CD14-positive monocyte (primary cell): ENCODE measurements around the gene RSPH1. TPM values are rescaled to one million over a fixed set of nuclear protein-coding genes. Genes with fewer than 3 reads are reported as not detected.

Source experiments
- DNase-seq, 3 donors: peaks; one replicate each; pipeline ENCODE4 v3.0.0-alpha.2; 2011 to 2022
- H2AFZ ChIP-seq: 2 replicates; pipeline ENCODE4 v1.6.0; 2012; ENCODE audit warnings: mild to moderate bottlenecking, low read depth, low read length, inconsistent platforms; ENCODE audit not compliant: insufficient read depth, poor library complexity, severe bottlenecking
- H3K27ac ChIP-seq, 2 donors: 1 replicate in 1 of 2; 2 replicates in 1 of 2; pipeline ENCODE4 v1.5.1; 2012 to 2013; ENCODE audit warnings: low read length in 2 of 2, control low read depth in 1 of 2, inconsistent platforms in 1 of 2, low read depth in 1 of 2, mild to moderate bottlenecking in 1 of 2
- H3K27me3 ChIP-seq, 2 donors: one replicate each; pipeline versions ENCODE4 v1.6.0 to v1.6.1; 2011 to 2013; ENCODE audit warnings: low read length in 2 of 2; ENCODE audit not compliant: control insufficient read depth in 2 of 2, insufficient read depth in 2 of 2
- H3K36me3 ChIP-seq, 2 donors: replicated peaks in 1 of 2; 1 replicate in 1 of 2; 2 replicates in 1 of 2; pipeline versions ENCODE4 v1.5.1 to v1.6.1; 2012 to 2013; ENCODE audit warnings: low read length in 2 of 2, control low read depth in 1 of 2, inconsistent platforms in 1 of 2, mild to moderate bottlenecking in 1 of 2; ENCODE audit not compliant: insufficient read depth in 2 of 2, control insufficient read depth in 1 of 2
- H3K4me1 ChIP-seq, 2 donors: 1 replicate in 1 of 2; 2 replicates in 1 of 2; pipeline versions ENCODE4 v1.5.1 to v1.6.1; 2012 to 2013; ENCODE audit warnings: low read length in 2 of 2, control low read depth in 1 of 2, inconsistent platforms in 1 of 2, mild to moderate bottlenecking in 1 of 2, moderate library complexity in 1 of 2; ENCODE audit not compliant: insufficient read depth in 2 of 2, control insufficient read depth in 1 of 2
- H3K4me2 ChIP-seq: replicated peaks from 2 replicates; pipeline ENCODE3; 2012; ENCODE audit warnings: low read length, moderate library complexity, mild to moderate bottlenecking; ENCODE audit not compliant: poor library complexity, severe bottlenecking; ENCODE audit errors: extremely low read depth
- H3K4me3 ChIP-seq, 3 experiments: fragments of 200-600 bp in 1 of 3; sonication (generic) in 1 of 3; replicated peaks in 1 of 3; 1 replicate in 2 of 3; 2 replicates in 1 of 3; pipeline ENCODE4 v1.5.1; 2011 to 2013; ENCODE audit warnings: low read length in 3 of 3, mild to moderate bottlenecking in 3 of 3, control low read depth in 2 of 3, low read depth in 2 of 3, inconsistent platforms in 1 of 3, moderate library complexity in 1 of 3
- H3K79me2 ChIP-seq: 2 replicates; pipeline ENCODE4 v1.6.0; 2012; ENCODE audit warnings: mild to moderate bottlenecking, control low read depth, inconsistent platforms, low read length, moderate library complexity; ENCODE audit not compliant: insufficient read depth
- H3K9ac ChIP-seq: 2 replicates; pipeline ENCODE4 v1.6.0; 2017; ENCODE audit warnings: low read length, mild to moderate bottlenecking; ENCODE audit not compliant: insufficient read depth, poor library complexity, severe bottlenecking
- H3K9me3 ChIP-seq, 2 donors: replicated peaks in 1 of 2; 1 replicate in 1 of 2; 2 replicates in 1 of 2; pipeline versions ENCODE4 v1.5.1 to v1.6.1; 2012 to 2013; ENCODE audit warnings: low read length in 2 of 2, control low read depth in 1 of 2; ENCODE audit not compliant: control insufficient read depth in 1 of 2, insufficient read depth in 1 of 2
- H4K20me1 ChIP-seq: 2 replicates; pipeline ENCODE4 v1.6.0; 2012; ENCODE audit warnings: mild to moderate bottlenecking, low read length, control low read depth, moderate library complexity; ENCODE audit not compliant: insufficient read depth
- H3K27ac Mint-ChIP-seq, 7 donors: one replicate each; pipeline ENCODE4 v1.8.0; 2020; ENCODE audit warnings: mild to moderate bottlenecking in 7 of 7, mixed read lengths in 7 of 7, moderate library complexity in 6 of 7, inconsistent platforms in 2 of 7
- H3K27me3 Mint-ChIP-seq, 3 donors: one replicate each; pipeline ENCODE4 v1.8.0; 2021 to 2022; ENCODE audit warnings: low read depth in 3 of 3, mild to moderate bottlenecking in 3 of 3, mixed read lengths in 3 of 3, moderate library complexity in 3 of 3, inconsistent platforms in 1 of 3
- H3K36me3 Mint-ChIP-seq, 2 donors: one replicate each; pipeline ENCODE4 v1.8.0; 2020; ENCODE audit warnings: mixed read lengths in 2 of 2, inconsistent platforms in 1 of 2, mild to moderate bottlenecking in 1 of 2
- H3K4me1 Mint-ChIP-seq: one replicate; pipeline ENCODE4 v1.8.0; 2020; ENCODE audit warnings: mild to moderate bottlenecking, mixed read lengths
- H3K4me3 Mint-ChIP-seq, 2 donors: one replicate each; pipeline ENCODE4 v1.8.0; 2020; ENCODE audit warnings: mild to moderate bottlenecking in 2 of 2, mixed read lengths in 2 of 2, moderate library complexity in 1 of 2
- H3K9me3 Mint-ChIP-seq, 7 donors: one replicate each; pipeline ENCODE4 v1.8.0; 2020 to 2022; ENCODE audit warnings: mixed read lengths in 7 of 7, mild to moderate bottlenecking in 6 of 7, moderate library complexity in 6 of 7, inconsistent platforms in 2 of 7
- CTCF ChIP-seq: fragments of 200-600 bp; IDR thresholded peaks from one replicate; pipeline ENCODE4 v1.8.0; 2022; ENCODE audit warnings: antibody characterized with exemption, mild to moderate bottlenecking
- WGBS: methylation state at CpG from one replicate; pipeline ENCODE4 v1.1.5; 2013; ENCODE audit warnings: missing lambda C conversion rate; ENCODE audit not compliant: insufficient coverage; 5-methylcytosine and 5-hydroxymethylcytosine counted together
- intact Hi-C, 2 donors: fragments of 100-400 bp; cut with micrococcal nuclease; formaldehyde crosslinking; loops; one replicate each; pipeline versions ENCODE4 v1.15.0 to v1.15.1; 2023
- polyA plus RNA-seq, 3 donors: library from polyadenylated mRNA; depleted of rRNA in 1 of 3; unstranded in 2 of 3; stranded (reverse) in 1 of 3; fragments of 300-500 nt in 2 of 3; fragments of >200 nt in 1 of 3; fragmentation: Illumina TruSeq in 2 of 3; gene quantifications; 1 replicate in 2 of 3; 2 replicates in 1 of 3; pipeline ENCODE4 v1.2.3, GENCODE V29; 2012 to 2021

Gene RSPH1
- polyA plus RNA-seq, 3 donors, result 0.03 TPM; not detected in 2

- Mint-ChIP-seq H3K27me3 (no peaks in the 10 kb centered on the region), H3K27ac (peak overlapping the region in 6 of 7 donors; percentile 1 to 81 (median 60)), H3K36me3 (peaks cover 31 to 34% of the 10 kb centered on the region in 2 donors), H3K4me3 (peak overlapping the region; percentile 92 to 97), H3K9me3 (no peaks in the 10 kb centered on the region), H3K4me1 (peaks cover 21% of the 10 kb centered on the region)
- WGBS, result no CpG with 5 or more reads among the region's 5 CpGs
- H4K20me1 ChIP-seq, result peaks cover 14% of the 10 kb centered on the region
- peaks cover 15 to 33% of the 10 kb centered on the region in 2 donors for H3K36me3 ChIP-seq
- no peaks in the 10 kb centered on the region for H3K9me3 ChIP-seq
- peak overlapping the region in 1 of 2 donors; percentile 79 for H3K27ac ChIP-seq
- H3K4me2 ChIP-seq, result peak overlapping the region; percentile 85
- H3K27me3 ChIP-seq, result no peaks in the 10 kb centered on the region
- DNase-seq, result no peak
- peaks cover 15 to 25% of the 10 kb centered on the region in 2 donors for H3K4me1 ChIP-seq
- TF ChIP-seq CTCF, result no peak
- peaks cover 36% of the 10 kb centered on the region for H3K79me2 ChIP-seq
- H3K4me3 ChIP-seq, result peak overlapping the region; percentile 74 to 90 (median 78)
- peak overlapping the region; percentile 78 for H3K9ac ChIP-seq
- intact Hi-C loops, result no loop called here
- H2AFZ ChIP-seq, result peak overlapping the region; percentile 94
These were observed 18.8 kb upstream of the RSPH1 start for GRCh38 chr21:42514883-42515228.

- WGBS, result under 1% methylated on average over 68 of the region's 77 CpGs
- Mint-ChIP-seq H3K9me3 (no peaks in the 10 kb centered on the region), H3K4me1 (peaks cover 21% of the 10 kb centered on the region), H3K36me3 (peaks cover 24 to 28% of the 10 kb centered on the region in 2 donors), H3K4me3 (peak overlapping the region; percentile 92 to 97), H3K27me3 (no peaks in the 10 kb centered on the region), H3K27ac (peak overlapping the region; percentile 56 to 88 (median 76))
- peaks cover 14% of the 10 kb centered on the region for H4K20me1 ChIP-seq
- intact Hi-C loops, result no loop called here
- H3K27me3 ChIP-seq, result no peaks in the 10 kb centered on the region
- peaks cover 15 to 25% of the 10 kb centered on the region in 2 donors for H3K4me1 ChIP-seq
- H3K9ac ChIP-seq, result peak overlapping the region; percentile 78
- peak; percentile 30 to 54 (median 46) for DNase-seq
- peak overlapping the region; percentile 94 for H2AFZ ChIP-seq
- H3K4me2 ChIP-seq, result peak overlapping the region; percentile 85
- TF ChIP-seq CTCF, result no peak
- H3K4me3 ChIP-seq, result peak overlapping the region; percentile 74 to 90 (median 78)
- peaks cover 13 to 27% of the 10 kb centered on the region in 2 donors for H3K36me3 ChIP-seq
- no peaks in the 10 kb centered on the region for H3K9me3 ChIP-seq
- peaks cover 36% of the 10 kb centered on the region for H3K79me2 ChIP-seq
- H3K27ac ChIP-seq, result peak overlapping the region in 1 of 2 donors; percentile 79
These were observed 18.2 kb upstream of the RSPH1 start for GRCh38 chr21:42513985-42514882.
